SK-N-SH treated with all-trans-retinoic acid at 6 μM for 48 hours (cell line): ENCODE results near the gene STAG2.

ENCODE experiments used
- ATAC-seq: fragments of 200-7000 bp; cut with Tn5 transposase; 3 replicates; pipeline ENCODE4 v1.9.1; 2020; ENCODE audit warnings: mild to moderate bottlenecking, moderate library complexity
- ARNTL ChIP-seq: fragments of 450-650 bp; formaldehyde crosslinking; IDR thresholded peaks from 2 replicates; pipeline ENCODE4 v1.5.0; 2020; ENCODE audit warnings: low read depth, mild to moderate bottlenecking, moderate library complexity, borderline replicate concordance
- BACH2 ChIP-seq: fragments of 250-450 bp; sonication (Bioruptor Pico); IDR thresholded peaks from 2 replicates; pipeline ENCODE4 v1.9.0; 2021; ENCODE audit warnings: mild to moderate bottlenecking, borderline replicate concordance
- CSRNP3 ChIP-seq: fragments of 250-450 bp; sonication (Bioruptor Pico); IDR thresholded peaks from 2 replicates; pipeline ENCODE4 v1.5.1; 2021; ENCODE audit warnings: mild to moderate bottlenecking, moderate library complexity
- ESRRG ChIP-seq: fragments of 250-450 bp; sonication (Bioruptor Pico); IDR thresholded peaks from 2 replicates; pipeline ENCODE4 v1.6.1; 2021; ENCODE audit warnings: mild to moderate bottlenecking
- GLIS3 ChIP-seq: fragments of 250-450 bp; sonication (Bioruptor Pico); IDR thresholded peaks from 2 replicates; pipeline ENCODE4 v1.5.0; 2020; ENCODE audit warnings: mild to moderate bottlenecking, moderate library complexity
- ISL1 ChIP-seq: fragments of 250-450 bp; sonication (Bioruptor Pico); IDR thresholded peaks from 2 replicates; pipeline ENCODE4 v2.1.2; 2022; ENCODE audit warnings: mild to moderate bottlenecking, moderate library complexity
- OSR1 ChIP-seq: fragments of 250-450 bp; sonication (Bioruptor Pico); IDR thresholded peaks from 2 replicates; pipeline ENCODE4 v1.8.0; 2022; ENCODE audit warnings: moderate library complexity, mild to moderate bottlenecking, inconsistent platforms
- PATZ1 ChIP-seq: fragments of 250-450 bp; sonication (Bioruptor Pico); IDR thresholded peaks from 2 replicates; pipeline ENCODE4 v1.8.0; 2020; ENCODE audit warnings: mild to moderate bottlenecking, moderate library complexity, borderline replicate concordance
- POU6F1 ChIP-seq: fragments of 250-450 bp; sonication (Bioruptor Pico); IDR thresholded peaks from 2 replicates; pipeline ENCODE4 v1.8.0; 2021; ENCODE audit warnings: low read depth, mild to moderate bottlenecking, moderate library complexity, borderline replicate concordance
- PPARA ChIP-seq: fragments of 250-450 bp; sonication (Bioruptor Pico); IDR thresholded peaks from 2 replicates; pipeline ENCODE4 v1.5.0; 2020; ENCODE audit warnings: mild to moderate bottlenecking, borderline replicate concordance
- RARB ChIP-seq: fragments of 250-450 bp; sonication (Bioruptor Pico); IDR thresholded peaks from 2 replicates; pipeline ENCODE4 v1.8.0; 2021; ENCODE audit warnings: mild to moderate bottlenecking, moderate library complexity
- SNAI2 ChIP-seq: fragments of 250-450 bp; sonication (Bioruptor Pico); IDR thresholded peaks from 2 replicates; pipeline ENCODE4 v1.5.0; 2020; ENCODE audit warnings: mild to moderate bottlenecking, moderate library complexity
- TCF4 ChIP-seq: fragments of 250-450 bp; sonication (Bioruptor Pico); IDR thresholded peaks from 2 replicates; pipeline ENCODE4 v1.8.0; 2021; ENCODE audit warnings: mild to moderate bottlenecking, moderate library complexity, borderline replicate concordance
- TSHZ2 ChIP-seq: fragments of 250-450 bp; sonication (Bioruptor Pico); IDR thresholded peaks from 2 replicates; pipeline ENCODE4 v1.5.0; 2020; ENCODE audit warnings: mild to moderate bottlenecking, moderate library complexity
- ZC3H10 ChIP-seq: fragments of 250-450 bp; sonication (Bioruptor Pico); IDR thresholded peaks from 2 replicates; pipeline ENCODE4 v1.5.1; 2021; ENCODE audit warnings: mild to moderate bottlenecking, moderate library complexity
- ZFP3 ChIP-seq: fragments of 250-450 bp; sonication (Bioruptor Pico); IDR thresholded peaks from 2 replicates; pipeline ENCODE4 v1.5.0; 2020; ENCODE audit warnings: mild to moderate bottlenecking, moderate library complexity
- ZFP30 ChIP-seq: fragments of 450-650 bp; formaldehyde crosslinking; IDR thresholded peaks from 2 replicates; pipeline ENCODE4 v1.5.0; 2022; ENCODE audit warnings: mild to moderate bottlenecking, moderate library complexity
- ZNF565 ChIP-seq: fragments of 450-650 bp; formaldehyde crosslinking; conservative IDR thresholded peaks from 2 replicates; pipeline ENCODE4 v1.5.0; 2020; ENCODE audit warnings: low read depth, mild to moderate bottlenecking, moderate library complexity
- ZNF70 ChIP-seq: fragments of 450-650 bp; formaldehyde crosslinking; IDR thresholded peaks from 2 replicates; pipeline ENCODE4 v1.5.0; 2020; ENCODE audit warnings: mild to moderate bottlenecking, moderate library complexity
- ZNF8 ChIP-seq: fragments of 450-650 bp; formaldehyde crosslinking; IDR thresholded peaks from 2 replicates; pipeline ENCODE4 v1.5.0; 2020; ENCODE audit warnings: mild to moderate bottlenecking, moderate library complexity

Gene STAG2

GRCh38 chrX:124113621-124114600 lies 152.4 kb downstream of the STAG2 start:
- TF ChIP-seq ESRRG (CRISPR knock-in tag) = no peak
- TF ChIP-seq TCF4 (CRISPR knock-in tag) = no peak
- no peak for TF ChIP-seq ZNF70 (CRISPR knock-in tag)
- no peak for TF ChIP-seq ISL1 (CRISPR knock-in tag)
- no peak for TF ChIP-seq CSRNP3 (CRISPR knock-in tag)
- TF ChIP-seq ZNF565 = no peak
- no peak for TF ChIP-seq ARNTL (CRISPR knock-in tag)
- TF ChIP-seq OSR1 (CRISPR knock-in tag) = no peak
- no peak for TF ChIP-seq BACH2 (CRISPR knock-in tag)
- TF ChIP-seq SNAI2 (CRISPR knock-in tag) = no peak
- no peak for TF ChIP-seq TSHZ2
- no peak for TF ChIP-seq POU6F1 (CRISPR knock-in tag)
- no peak for TF ChIP-seq ZNF8 (CRISPR knock-in tag)
- no peak for ATAC-seq

- ATAC-seq = no peak
Observed at GRCh38 chrX:124117325-124117724, 155.8 kb downstream of the STAG2 start.

GRCh38 chrX:124125471-124125870 lies 164.0 kb downstream of the STAG2 start:
- no peak for ATAC-seq
- no peak for TF ChIP-seq ZNF8 (CRISPR knock-in tag)
- no peak for TF ChIP-seq OSR1 (CRISPR knock-in tag)
- TF ChIP-seq PATZ1 (CRISPR knock-in tag) = no peak
- no peak for TF ChIP-seq BACH2 (CRISPR knock-in tag)
- no peak for TF ChIP-seq ZC3H10 (CRISPR knock-in tag)
- TF ChIP-seq ZFP3 (CRISPR knock-in tag) = no peak
- TF ChIP-seq PPARA (CRISPR knock-in tag) = no peak
- no peak for TF ChIP-seq ESRRG (CRISPR knock-in tag)

More at GRCh38 chrX:124117325-124117724, 155.8 kb downstream of the STAG2 start:
- TF ChIP-seq ZNF70 (CRISPR knock-in tag) = no peak
- no peak for TF ChIP-seq RARB (CRISPR knock-in tag)
- TF ChIP-seq ISL1 (CRISPR knock-in tag) = no peak
- TF ChIP-seq ZFP3 (CRISPR knock-in tag) = no peak
- no peak for TF ChIP-seq OSR1 (CRISPR knock-in tag)
- no peak for TF ChIP-seq ZFP30 (CRISPR knock-in tag)
- TF ChIP-seq CSRNP3 (CRISPR knock-in tag) = no peak
- no peak for TF ChIP-seq ARNTL (CRISPR knock-in tag)
- no peak for TF ChIP-seq GLIS3
- TF ChIP-seq, all 23 proteins: peak for 0
